ENCODE measurements around the gene ZBTB16.

DNA sequence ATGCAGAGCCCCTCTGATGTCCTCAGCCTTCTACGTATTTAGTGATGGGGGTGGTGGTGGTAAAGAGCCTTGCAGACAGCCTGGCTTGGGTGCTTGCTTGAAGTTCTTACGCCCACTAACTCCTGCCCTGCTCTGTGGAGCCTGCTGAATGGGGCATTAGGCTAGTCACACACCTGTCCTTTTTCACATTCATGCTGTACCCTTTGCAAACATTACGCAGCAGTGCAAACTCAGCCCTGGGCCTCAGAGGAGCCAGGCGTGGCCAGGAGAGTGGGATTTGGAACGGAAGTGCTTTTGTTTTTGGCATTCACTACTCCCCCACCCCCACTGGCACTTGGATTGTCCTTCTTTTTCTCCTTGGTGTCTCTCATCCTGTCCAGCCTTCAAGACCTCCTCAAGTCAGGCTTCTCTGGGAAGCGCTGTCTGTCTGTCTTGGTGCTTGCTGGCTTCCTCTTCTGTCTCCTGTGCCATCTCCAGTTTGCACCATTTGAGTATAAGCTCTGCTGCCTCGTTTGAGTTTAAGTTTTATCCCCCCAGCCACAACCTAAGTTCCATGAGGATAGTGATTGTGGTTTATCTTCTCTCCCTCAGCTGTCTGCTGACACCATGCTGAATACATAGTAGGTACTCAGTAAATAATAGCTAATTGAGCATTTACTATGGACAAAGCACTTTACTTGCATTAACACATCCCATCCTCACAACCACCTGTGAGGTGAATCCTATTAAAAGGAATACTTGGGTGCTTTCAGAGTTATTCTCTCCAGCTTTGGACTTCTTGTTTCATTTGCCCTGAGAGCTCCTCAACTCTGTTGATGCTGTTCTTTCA lies 26.7 kb downstream of the ZBTB16 start:
- TF ChIP-seq, protein P1, sequence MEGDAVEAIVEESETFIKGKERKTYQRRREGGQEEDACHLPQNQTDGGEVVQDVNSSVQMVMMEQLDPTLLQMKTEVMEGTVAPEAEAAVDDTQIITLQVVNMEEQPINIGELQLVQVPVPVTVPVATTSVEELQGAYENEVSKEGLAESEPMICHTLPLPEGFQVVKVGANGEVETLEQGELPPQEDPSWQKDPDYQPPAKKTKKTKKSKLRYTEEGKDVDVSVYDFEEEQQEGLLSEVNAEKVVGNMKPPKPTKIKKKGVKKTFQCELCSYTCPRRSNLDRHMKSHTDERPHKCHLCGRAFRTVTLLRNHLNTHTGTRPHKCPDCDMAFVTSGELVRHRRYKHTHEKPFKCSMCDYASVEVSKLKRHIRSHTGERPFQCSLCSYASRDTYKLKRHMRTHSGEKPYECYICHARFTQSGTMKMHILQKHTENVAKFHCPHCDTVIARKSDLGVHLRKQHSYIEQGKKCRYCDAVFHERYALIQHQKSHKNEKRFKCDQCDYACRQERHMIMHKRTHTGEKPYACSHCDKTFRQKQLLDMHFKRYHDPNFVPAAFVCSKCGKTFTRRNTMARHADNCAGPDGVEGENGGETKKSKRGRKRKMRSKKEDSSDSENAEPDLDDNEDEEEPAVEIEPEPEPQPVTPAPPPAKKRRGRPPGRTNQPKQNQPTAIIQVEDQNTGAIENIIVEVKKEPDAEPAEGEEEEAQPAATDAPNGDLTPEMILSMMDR (IDR thresholded peaks at IDR 0.05; ENCODE audit: low read depth, low read length, missing input control) = no peak
- peak in 1 of 2 donors; percentile 56 for TF ChIP-seq GABPA (IDR thresholded peaks at IDR 0.05 in 1 of 2, conservative IDR thresholded peaks at IDR 0.05 in 1 of 2)
- TF ChIP-seq SP1 (IDR thresholded peaks at IDR 0.05) = peak; percentile 33
- TF ChIP-seq, protein P2, sequence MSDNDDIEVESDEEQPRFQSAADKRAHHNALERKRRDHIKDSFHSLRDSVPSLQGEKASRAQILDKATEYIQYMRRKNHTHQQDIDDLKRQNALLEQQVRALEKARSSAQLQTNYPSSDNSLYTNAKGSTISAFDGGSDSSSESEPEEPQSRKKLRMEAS (IDR thresholded peaks at IDR 0.05) = no peak
- TF ChIP-seq TAF1 (conservative IDR thresholded peaks at IDR 0.05) = no peak
- TF ChIP-seq YY1 (IDR thresholded peaks at IDR 0.05) = no peak
- TF ChIP-seq, protein P3, sequence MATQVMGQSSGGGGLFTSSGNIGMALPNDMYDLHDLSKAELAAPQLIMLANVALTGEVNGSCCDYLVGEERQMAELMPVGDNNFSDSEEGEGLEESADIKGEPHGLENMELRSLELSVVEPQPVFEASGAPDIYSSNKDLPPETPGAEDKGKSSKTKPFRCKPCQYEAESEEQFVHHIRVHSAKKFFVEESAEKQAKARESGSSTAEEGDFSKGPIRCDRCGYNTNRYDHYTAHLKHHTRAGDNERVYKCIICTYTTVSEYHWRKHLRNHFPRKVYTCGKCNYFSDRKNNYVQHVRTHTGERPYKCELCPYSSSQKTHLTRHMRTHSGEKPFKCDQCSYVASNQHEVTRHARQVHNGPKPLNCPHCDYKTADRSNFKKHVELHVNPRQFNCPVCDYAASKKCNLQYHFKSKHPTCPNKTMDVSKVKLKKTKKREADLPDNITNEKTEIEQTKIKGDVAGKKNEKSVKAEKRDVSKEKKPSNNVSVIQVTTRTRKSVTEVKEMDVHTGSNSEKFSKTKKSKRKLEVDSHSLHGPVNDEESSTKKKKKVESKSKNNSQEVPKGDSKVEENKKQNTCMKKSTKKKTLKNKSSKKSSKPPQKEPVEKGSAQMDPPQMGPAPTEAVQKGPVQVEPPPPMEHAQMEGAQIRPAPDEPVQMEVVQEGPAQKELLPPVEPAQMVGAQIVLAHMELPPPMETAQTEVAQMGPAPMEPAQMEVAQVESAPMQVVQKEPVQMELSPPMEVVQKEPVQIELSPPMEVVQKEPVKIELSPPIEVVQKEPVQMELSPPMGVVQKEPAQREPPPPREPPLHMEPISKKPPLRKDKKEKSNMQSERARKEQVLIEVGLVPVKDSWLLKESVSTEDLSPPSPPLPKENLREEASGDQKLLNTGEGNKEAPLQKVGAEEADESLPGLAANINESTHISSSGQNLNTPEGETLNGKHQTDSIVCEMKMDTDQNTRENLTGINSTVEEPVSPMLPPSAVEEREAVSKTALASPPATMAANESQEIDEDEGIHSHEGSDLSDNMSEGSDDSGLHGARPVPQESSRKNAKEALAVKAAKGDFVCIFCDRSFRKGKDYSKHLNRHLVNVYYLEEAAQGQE (IDR thresholded peaks at IDR 0.05) = no peak

All from liver (tissue), 3 donors.